Measurements from ENCODE around the gene MYO16. TPM values are rescaled to one million over a fixed set of nuclear protein-coding genes. Genes with fewer than 3 reads are reported as not detected.

The MYO16 gene
- total RNA-seq, 1 experiment from 2014 or later, result 0.49 TPM

- peak; percentile 62 for DNase-seq (ENCODE audit: low spot score)
- TF ChIP-seq CTCF (conservative IDR thresholded peaks at IDR 0.05; ENCODE audit: low read depth, low read length) (no peak), EZH2 (IDR thresholded peaks at IDR 0.05; ENCODE audit: borderline replicate concordance, low read depth, low read length, poor library complexity, severe bottlenecking) (no peak)
- ChIA-PET POLR2A (ENCODE audit: low non-redundant PET) (no interaction called here), CTCF (interaction anchor here (1.0 to 1.1 kb wide), 2 partner anchors 509 to 871 kb away, joined by 3 to 6 read pairs; partner anchors contain the start of gene IRS2)
- BruUV-seq (replicated peaks), result TSS peak; percentile 56
- H3K4me1 ChIP-seq (ENCODE audit: insufficient read depth, low read length, poor library complexity, severe bottlenecking), result peaks cover 36% of the 10 kb centered on the region
- H3K27me3 ChIP-seq (replicated peaks; ENCODE audit: insufficient read depth, low read depth, low read length, poor library complexity), result no peaks in the 10 kb centered on the region
- H3K4me3 ChIP-seq (ENCODE audit: low read depth, low read length, poor library complexity, severe bottlenecking), result peak overlapping the region; percentile 4
- H3K27ac ChIP-seq (ENCODE audit: low read depth, low read length, poor library complexity, severe bottlenecking), result peak overlapping the region; percentile 61
- intact Hi-C loops (cut with micrococcal nuclease; ENCODE audit: unreplicated experiment), result loop anchor here (2.0 to 5.0 kb wide), 6 partner anchors 45 to 1191 kb away; no protein-coding TSS in a partner anchor
- H3K9me3 ChIP-seq (ENCODE audit: low read depth, low read length, poor library complexity, severe bottlenecking), result no peaks in the 10 kb centered on the region
- H3K36me3 ChIP-seq (ENCODE audit: insufficient read depth, low read length, poor library complexity, severe bottlenecking), result no peaks in the 10 kb centered on the region
Observed at GRCh38 chr13:108915634-108916512, 286.5 kb downstream of the MYO16 start.

GRCh38 chr13:108917581-108917980 is 288.2 kb downstream of the MYO16 start:
- H3K27me3 ChIP-seq (replicated peaks; ENCODE audit: insufficient read depth, low read depth, low read length, poor library complexity), result no peaks in the 10 kb centered on the region
- no peak overlapping the region for H3K27ac ChIP-seq (ENCODE audit: low read depth, low read length, poor library complexity, severe bottlenecking)
- ChIA-PET POLR2A (ENCODE audit: low non-redundant PET) (no interaction called here), CTCF (no interaction called here)
- peaks cover 36% of the 10 kb centered on the region for H3K4me1 ChIP-seq (ENCODE audit: insufficient read depth, low read length, poor library complexity, severe bottlenecking)
- no TSS peak for BruUV-seq (replicated peaks)
- intact Hi-C loops (cut with micrococcal nuclease; ENCODE audit: unreplicated experiment), result loop anchor here (2.0 to 5.0 kb wide), 4 partner anchors 43 to 1190 kb away; no protein-coding TSS in a partner anchor
- no peaks in the 10 kb centered on the region for H3K36me3 ChIP-seq (ENCODE audit: insufficient read depth, low read length, poor library complexity, severe bottlenecking)
- H3K9me3 ChIP-seq (ENCODE audit: low read depth, low read length, poor library complexity, severe bottlenecking), result no peaks in the 10 kb centered on the region
- TF ChIP-seq CTCF (conservative IDR thresholded peaks at IDR 0.05; ENCODE audit: low read depth, low read length) (no peak), EZH2 (IDR thresholded peaks at IDR 0.05; ENCODE audit: borderline replicate concordance, low read depth, low read length, poor library complexity, severe bottlenecking) (no peak)
- DNase-seq (ENCODE audit: low spot score), result no peak
- no peak overlapping the region for H3K4me3 ChIP-seq (ENCODE audit: low read depth, low read length, poor library complexity, severe bottlenecking)

GRCh38 chr13:108919036-108919907 is 289.9 kb downstream of the MYO16 start:
- no peak for TF ChIP-seq CTCF (conservative IDR thresholded peaks at IDR 0.05; ENCODE audit: low read depth, low read length)
- no peak for TF ChIP-seq EZH2 (IDR thresholded peaks at IDR 0.05; ENCODE audit: borderline replicate concordance, low read depth, low read length, poor library complexity, severe bottlenecking)
- H3K27ac ChIP-seq (ENCODE audit: low read depth, low read length, poor library complexity, severe bottlenecking), result no peak overlapping the region
- DNase-seq (ENCODE audit: low spot score), result no peak
- peaks cover 30% of the 10 kb centered on the region for H3K4me1 ChIP-seq (ENCODE audit: insufficient read depth, low read length, poor library complexity, severe bottlenecking)
- no peak overlapping the region for H3K4me3 ChIP-seq (ENCODE audit: low read depth, low read length, poor library complexity, severe bottlenecking)
- H3K27me3 ChIP-seq (replicated peaks; ENCODE audit: insufficient read depth, low read depth, low read length, poor library complexity), result no peaks in the 10 kb centered on the region
- intact Hi-C loops (cut with micrococcal nuclease; ENCODE audit: unreplicated experiment), result loop anchor here (5.0 kb wide), 3 partner anchors 228 to 1188 kb away; no protein-coding TSS in a partner anchor
- ChIA-PET POLR2A (ENCODE audit: low non-redundant PET) (no interaction called here), CTCF (no interaction called here)
- no TSS peak for BruUV-seq (replicated peaks)
- H3K36me3 ChIP-seq (ENCODE audit: insufficient read depth, low read length, poor library complexity, severe bottlenecking), result no peaks in the 10 kb centered on the region
- no peaks in the 10 kb centered on the region for H3K9me3 ChIP-seq (ENCODE audit: low read depth, low read length, poor library complexity, severe bottlenecking)
